Loucy (cell line): ENCODE measurements around the gene LRRC28.

Experiments used
- H2AFZ ChIP-seq: fragments of 200-600 bp; sonication (generic); 2 replicates; pipeline ENCODE4 v1.6.0; 2016; ENCODE audit warnings: antibody characterized with exemption, mild to moderate bottlenecking, low read length, moderate library complexity
- H3F3A ChIP-seq: fragments of 200-600 bp; 2 replicates; pipeline ENCODE4 v1.6.0; 2016; ENCODE audit warnings: antibody characterized with exemption, low read depth, mild to moderate bottlenecking
- H3K27me3 ChIP-seq: fragments of 200-600 bp; sonication (generic); 2 replicates; pipeline ENCODE4 v1.6.1; 2014; ENCODE audit warnings: low read length, mild to moderate bottlenecking; ENCODE audit not compliant: insufficient read depth, poor library complexity, severe bottlenecking
- H3K36me3 ChIP-seq: fragments of 200-600 bp; sonication (generic); 2 replicates; pipeline ENCODE4 v1.6.1; 2016; ENCODE audit warnings: low read length; ENCODE audit not compliant: insufficient read depth
- H3K4me1 ChIP-seq: fragments of 200-600 bp; sonication (generic); 2 replicates; pipeline ENCODE4 v1.5.1; 2014; ENCODE audit warnings: low read length, mild to moderate bottlenecking; ENCODE audit not compliant: insufficient read depth, poor library complexity, severe bottlenecking
- H3K4me2 ChIP-seq: fragments of 200-600 bp; sonication (generic); 2 replicates; pipeline ENCODE4 v1.6.0; 2014; ENCODE audit warnings: antibody characterized with exemption, low read length, low read depth, mild to moderate bottlenecking; ENCODE audit not compliant: poor library complexity, severe bottlenecking
- H3K4me3 ChIP-seq: fragments of 200-600 bp; sonication (generic); 2 replicates; pipeline ENCODE4 v1.5.1; 2014; ENCODE audit warnings: low read length, mild to moderate bottlenecking, mixed read lengths; ENCODE audit not compliant: poor library complexity, severe bottlenecking
- H3K79me2 ChIP-seq: fragments of 200-600 bp; sonication (generic); 2 replicates; pipeline ENCODE4 v1.6.1; 2014; ENCODE audit warnings: low read length; ENCODE audit not compliant: insufficient read depth
- H3K9ac ChIP-seq: fragments of 200-600 bp; sonication (generic); 2 replicates; pipeline ENCODE4 v1.6.0; 2014; ENCODE audit warnings: mild to moderate bottlenecking, low read depth, low read length, moderate library complexity; ENCODE audit not compliant: poor library complexity, severe bottlenecking
- H3K9me2 ChIP-seq: fragments of 200-600 bp; sonication (generic); replicated peaks from 2 replicates; pipeline ENCODE4 v1.6.1; 2016; ENCODE audit warnings: low read depth, low read length, mixed read lengths
- H3K9me3 ChIP-seq: fragments of 200-600 bp; sonication (generic); 2 replicates; pipeline ENCODE4 v1.6.1; 2014; ENCODE audit warnings: mild to moderate bottlenecking, antibody characterized with exemption, low read length, low read depth; ENCODE audit not compliant: insufficient read depth
- H4K20me1 ChIP-seq: fragments of 200-600 bp; sonication (generic); 2 replicates; pipeline ENCODE4 v1.6.0; 2014; ENCODE audit warnings: antibody characterized with exemption, low read length, mild to moderate bottlenecking; ENCODE audit not compliant: insufficient read depth, poor library complexity, severe bottlenecking
- EZH2phosphoT487 ChIP-seq: fragments of 200-600 bp; IDR thresholded peaks from 2 replicates; pipeline ENCODE4 v1.6.1; 2018; ENCODE audit warnings: antibody characterized with exemption, mild to moderate bottlenecking, moderate library complexity, borderline replicate concordance
- TF ChIP-seq, protein P1 (sequence below): fragments of 200-600 bp; sonication (generic); conservative IDR thresholded peaks from 2 replicates; pipeline ENCODE4 v1.5.1; 2014; ENCODE audit warnings: mild to moderate bottlenecking, antibody characterized with exemption, low read length

LRRC28 gene

GRCh38 chr15:99402014-99402729 lies 150.9 kb downstream of the LRRC28 start:
- Histone ChIP-seq H3K4me1 (no peaks in the 10 kb centered on the region), H3K9me2 (no peaks in the 10 kb centered on the region), H3K79me2 (no peaks in the 10 kb centered on the region), H4K20me1 (no peaks in the 10 kb centered on the region), H3K36me3 (no peaks in the 10 kb centered on the region), H3K4me2 (no peak overlapping the region), H3K9ac (no peak overlapping the region), H3K9me3 (no peaks in the 10 kb centered on the region), H3F3A (no peaks in the 10 kb centered on the region), H2AFZ (no peak overlapping the region), H3K27me3 (no peaks in the 10 kb centered on the region), H3K4me3 (no peak overlapping the region)
- no peak for TF ChIP-seq EZH2phosphoT487
- TF ChIP-seq, protein P1, sequence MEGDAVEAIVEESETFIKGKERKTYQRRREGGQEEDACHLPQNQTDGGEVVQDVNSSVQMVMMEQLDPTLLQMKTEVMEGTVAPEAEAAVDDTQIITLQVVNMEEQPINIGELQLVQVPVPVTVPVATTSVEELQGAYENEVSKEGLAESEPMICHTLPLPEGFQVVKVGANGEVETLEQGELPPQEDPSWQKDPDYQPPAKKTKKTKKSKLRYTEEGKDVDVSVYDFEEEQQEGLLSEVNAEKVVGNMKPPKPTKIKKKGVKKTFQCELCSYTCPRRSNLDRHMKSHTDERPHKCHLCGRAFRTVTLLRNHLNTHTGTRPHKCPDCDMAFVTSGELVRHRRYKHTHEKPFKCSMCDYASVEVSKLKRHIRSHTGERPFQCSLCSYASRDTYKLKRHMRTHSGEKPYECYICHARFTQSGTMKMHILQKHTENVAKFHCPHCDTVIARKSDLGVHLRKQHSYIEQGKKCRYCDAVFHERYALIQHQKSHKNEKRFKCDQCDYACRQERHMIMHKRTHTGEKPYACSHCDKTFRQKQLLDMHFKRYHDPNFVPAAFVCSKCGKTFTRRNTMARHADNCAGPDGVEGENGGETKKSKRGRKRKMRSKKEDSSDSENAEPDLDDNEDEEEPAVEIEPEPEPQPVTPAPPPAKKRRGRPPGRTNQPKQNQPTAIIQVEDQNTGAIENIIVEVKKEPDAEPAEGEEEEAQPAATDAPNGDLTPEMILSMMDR = no peak

GRCh38 chr15:99403597-99403996 lies 152.3 kb downstream of the LRRC28 start:
- no peaks in the 10 kb centered on the region for H3K79me2 ChIP-seq
- no peak overlapping the region for H3K9ac ChIP-seq
- no peaks in the 10 kb centered on the region for H3K9me2 ChIP-seq
- H3K9me3 ChIP-seq = no peaks in the 10 kb centered on the region
- no peak for TF ChIP-seq EZH2phosphoT487
- TF ChIP-seq, protein P1 = no peak
- H3K4me1 ChIP-seq = peaks cover 4% of the 10 kb centered on the region
- H3K4me2 ChIP-seq = no peak overlapping the region
- H3K27me3 ChIP-seq = no peaks in the 10 kb centered on the region
- no peaks in the 10 kb centered on the region for H3F3A ChIP-seq
- H2AFZ ChIP-seq = no peak overlapping the region
- H4K20me1 ChIP-seq = no peaks in the 10 kb centered on the region
- no peaks in the 10 kb centered on the region for H3K36me3 ChIP-seq
- no peak overlapping the region for H3K4me3 ChIP-seq

DNA sequence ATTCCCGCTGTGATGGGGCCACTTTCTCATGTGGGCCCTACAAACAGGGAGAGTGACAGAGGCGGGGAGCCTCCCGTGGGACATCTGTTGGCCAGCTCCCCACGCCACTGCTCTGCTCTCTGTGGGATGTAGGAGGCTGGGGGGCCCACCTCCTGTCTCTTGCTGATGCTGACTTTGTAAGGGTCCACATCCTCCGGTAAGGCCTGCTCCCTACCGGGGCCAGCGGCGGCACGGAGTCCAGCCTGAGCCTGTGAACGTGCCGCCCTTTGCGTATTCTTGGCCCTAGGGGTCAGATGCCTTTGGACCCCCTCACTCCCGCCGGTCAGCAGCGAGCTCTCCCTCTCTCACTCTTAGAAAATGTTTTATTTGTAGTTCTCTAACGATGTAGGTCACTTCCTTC lies 153.2 kb downstream of the LRRC28 start:
- H3K4me3 ChIP-seq = no peak overlapping the region

More for the DNA sequence above, 153.2 kb downstream of the LRRC28 start:
- no peaks in the 10 kb centered on the region for H3F3A ChIP-seq
- no peaks in the 10 kb centered on the region for H3K27me3 ChIP-seq
- no peaks in the 10 kb centered on the region for H3K36me3 ChIP-seq
- no peaks in the 10 kb centered on the region for H3K9me2 ChIP-seq
- H3K4me2 ChIP-seq = no peak overlapping the region
- peaks cover 4% of the 10 kb centered on the region for H3K4me1 ChIP-seq
- H4K20me1 ChIP-seq = no peaks in the 10 kb centered on the region
- H2AFZ ChIP-seq = no peak overlapping the region
- H3K9me3 ChIP-seq = no peaks in the 10 kb centered on the region
- no peaks in the 10 kb centered on the region for H3K79me2 ChIP-seq
- TF ChIP-seq, protein P1 = no peak
- TF ChIP-seq EZH2phosphoT487 = no peak
- H3K9ac ChIP-seq = no peak overlapping the region
